Activated B cell treated with CpG ODN at 0.5 μM for 24 hours (primary cell): ENCODE measurements around the gene NT5DC1. TPM values are rescaled to one million over a fixed set of nuclear protein-coding genes. Genes with fewer than 3 reads are reported as not detected.

ENCODE experiments used
- ATAC-seq: fragments of 200-7000 bp; cut with Tn5 transposase; one replicate; pipeline ENCODE4 v1.10.0; 2021; ENCODE audit warnings: low read depth, mild to moderate bottlenecking, moderate library complexity
- CTCF ChIA-PET: fragments of 350-600 bp; sonication (Branson Sonifier 250); formaldehyde crosslinking; loops from one replicate; lab custom pipeline; 2021; ENCODE audit warnings: antibody characterized with exemption; lab: Charles Lee
- POLR2A ChIA-PET: fragments of 350-600 bp; sonication (Branson Sonifier 250); formaldehyde crosslinking; loops from one replicate; lab custom pipeline; 2021; ENCODE audit warnings: antibody characterized with exemption; lab: Charles Lee
- DNase-seq: peaks from one replicate; pipeline ENCODE4 v3.0.0; 2022
- H3K27ac Mint-ChIP-seq: one replicate; pipeline ENCODE4 v1.8.0; 2020; ENCODE audit warnings: mixed read lengths
- H3K27me3 Mint-ChIP-seq: one replicate; pipeline ENCODE4 v1.8.0; 2021; ENCODE audit warnings: mixed read lengths
- H3K36me3 Mint-ChIP-seq: one replicate; pipeline ENCODE4 v1.8.0; 2021; ENCODE audit warnings: low read depth, mixed read lengths
- H3K4me1 Mint-ChIP-seq: one replicate; pipeline ENCODE4 v1.8.0; 2021; ENCODE audit warnings: mixed read lengths
- H3K4me3 Mint-ChIP-seq: one replicate; pipeline ENCODE4 v1.8.0; 2020; ENCODE audit warnings: mild to moderate bottlenecking, mixed read lengths
- H3K9me3 Mint-ChIP-seq: one replicate; pipeline ENCODE4 v1.8.0; 2020; ENCODE audit warnings: mixed read lengths
- CTCF ChIP-seq: fragments of 200-600 bp; IDR thresholded peaks from one replicate; pipeline ENCODE4 v1.8.0; 2022; ENCODE audit warnings: antibody characterized with exemption, mild to moderate bottlenecking
- intact Hi-C: fragments of 100-400 bp; cut with micrococcal nuclease; formaldehyde crosslinking; loops from one replicate; pipeline ENCODE4 v1.15.1; 2024
- total RNA-seq: library from RNA; stranded (reverse); gene quantifications from 2 replicates; pipeline ENCODE4 v1.2.3, GENCODE V29; 2022

Gene NT5DC1
- total RNA-seq, 1 donor from 2014 or later = 59.9 TPM

GRCh38 chr6:116059713-116060571 lies 40.7 kb upstream of the NT5DC1 start:
- Mint-ChIP-seq H3K4me3 (peak overlapping the region; percentile 56), H3K27ac (no peak overlapping the region), H3K4me1 (no peaks in the 10 kb centered on the region), H3K9me3 (no peaks in the 10 kb centered on the region), H3K27me3 (peaks cover 12% of the 10 kb centered on the region), H3K36me3 (no peaks in the 10 kb centered on the region)
- DNase-seq (no peak), ATAC-seq (no peak)
- intact Hi-C loops = no loop called here
- POLR2A ChIA-PET = no interaction called here
- TF ChIP-seq CTCF = no peak
- CTCF ChIA-PET = interaction anchor here (1.0 to 1.2 kb wide), 3 partner anchors 41 to 49 kb away, joined by 3 read pairs; no protein-coding TSS in a partner anchor

GRCh38 chr6:116060572-116061283 lies 39.9 kb upstream of the NT5DC1 start, which contains the start of gene FRK:
Gene FRK (minus strand): TSS chr6:116060891. CDS start chr6:116060311, 580 bp downstream.
- TF ChIP-seq CTCF = no peak
- Mint-ChIP-seq H3K4me1 (no peaks in the 10 kb centered on the region), H3K27me3 (peaks cover 12% of the 10 kb centered on the region), H3K9me3 (no peaks in the 10 kb centered on the region), H3K4me3 (peak within 1 kb of the TSS; percentile 56), H3K36me3 (no peaks in the 10 kb centered on the region), H3K27ac (no peak within 1 kb of the TSS)
- POLR2A ChIA-PET = interaction anchor here (0.8 kb wide), 1 partner anchor 8 kb away, joined by 4 read pairs; no protein-coding TSS in a partner anchor
- intact Hi-C loops = no loop called here
- CTCF ChIA-PET = interaction anchor here (1.0 to 1.2 kb wide), 3 partner anchors 42 to 50 kb away, joined by 3 read pairs; no protein-coding TSS in a partner anchor
- DNase-seq (no peak), ATAC-seq (peak; percentile 7)

- intact Hi-C loops = no loop called here
- Mint-ChIP-seq H3K27ac (no peak overlapping the region), H3K27me3 (peaks cover 12% of the 10 kb centered on the region), H3K9me3 (no peaks in the 10 kb centered on the region), H3K4me3 (no peak overlapping the region), H3K4me1 (no peaks in the 10 kb centered on the region), H3K36me3 (no peaks in the 10 kb centered on the region)
- ChIA-PET POLR2A (no interaction called here), CTCF (interaction anchor here (1.0 to 1.3 kb wide), 2 partner anchors 34 to 35 kb away, joined by 3 to 5 read pairs; no protein-coding TSS in a partner anchor)
- TF ChIP-seq CTCF = no peak
- ATAC-seq (no peak), DNase-seq (no peak)
Observed at GRCh38 chr6:116062496-116062895, 38.2 kb upstream of the NT5DC1 start.

GRCh38 chr6:116064666-116065065 lies 36.0 kb upstream of the NT5DC1 start:
- no peak for ATAC-seq
- Mint-ChIP-seq H3K27me3 (peaks cover 7% of the 10 kb centered on the region), H3K9me3 (no peaks in the 10 kb centered on the region), H3K36me3 (no peaks in the 10 kb centered on the region), H3K4me3 (no peak overlapping the region), H3K4me1 (no peaks in the 10 kb centered on the region), H3K27ac (no peak overlapping the region)
- intact Hi-C loops = loop anchor here (2.0 kb wide), 1 partner anchor 14 kb away; no protein-coding TSS in a partner anchor
- ChIA-PET CTCF (no interaction called here), POLR2A (no interaction called here)
- no peak for TF ChIP-seq CTCF
- DNase-seq = no peak

GRCh38 chr6:116066789-116067188 lies 33.9 kb upstream of the NT5DC1 start:
- Mint-ChIP-seq H3K27me3 (peaks cover 4% of the 10 kb centered on the region), H3K36me3 (no peaks in the 10 kb centered on the region), H3K4me1 (no peaks in the 10 kb centered on the region), H3K27ac (no peak overlapping the region), H3K4me3 (no peak overlapping the region), H3K9me3 (no peaks in the 10 kb centered on the region)
- no peak for TF ChIP-seq CTCF
- ChIA-PET CTCF (no interaction called here), POLR2A (no interaction called here)
- ATAC-seq (no peak), DNase-seq (no peak)
- intact Hi-C loops = no loop called here
